Activated T-helper 1 cell treated with anti-CD3 and anti-CD28 coated beads, Interleukin-2, amount 50 U/mL, for 16 hours (primary cell): ENCODE data around the gene GTF3C1.

ENCODE experiments used
- DNase-seq, 2 donors: peaks; one replicate each; pipeline ENCODE4 v3.0.0-alpha.2; 2020; ENCODE audit warnings: low read depth in 1 of 2, low spot score in 1 of 2

The GTF3C1 gene

DNA sequence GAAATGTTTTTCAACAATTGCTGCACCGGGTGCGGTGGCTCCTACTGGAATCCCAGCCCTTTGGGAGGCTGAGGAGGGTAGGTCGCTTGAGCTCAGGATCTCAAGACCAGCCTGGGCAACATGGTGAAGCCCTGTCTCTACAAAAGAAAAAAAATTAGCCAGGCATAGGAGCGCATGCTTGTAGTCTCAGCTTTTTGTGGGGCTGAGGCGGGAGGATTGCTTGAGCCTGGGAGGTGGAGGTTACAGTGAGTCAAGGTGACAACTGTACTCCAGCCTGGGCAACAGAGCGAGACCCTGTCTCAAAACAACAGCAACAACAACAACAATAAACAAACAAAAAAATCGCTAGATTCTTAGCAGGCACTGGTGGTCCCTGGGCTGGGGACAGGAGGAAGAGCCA lies 119.2 kb downstream of the GTF3C1 start:
- DNase-seq = no peak

DNA sequence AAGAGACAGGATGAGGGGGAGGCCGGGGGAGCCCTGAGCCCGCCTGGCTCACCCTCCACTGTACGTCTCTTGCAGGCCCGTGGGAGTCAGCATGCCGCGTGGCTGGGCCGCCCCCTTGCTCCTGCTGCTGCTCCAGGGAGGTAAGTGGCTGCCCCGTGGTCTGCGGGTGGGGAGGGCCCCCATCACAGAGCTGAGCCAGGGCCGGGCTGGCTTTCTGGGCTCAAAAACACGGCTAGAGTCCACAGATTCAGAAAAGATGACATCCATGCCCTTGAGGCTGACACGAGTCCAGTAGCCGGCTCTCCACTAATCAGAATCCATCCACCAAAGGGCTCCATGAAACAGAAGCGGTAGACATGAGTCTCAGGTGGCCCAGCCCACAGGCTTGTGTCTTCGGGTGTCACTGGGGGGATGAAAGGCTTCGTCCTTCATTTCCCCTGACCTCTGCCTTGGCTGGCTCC lies 119.7 kb downstream of the GTF3C1 start:
- DNase-seq = no peak

GRCh38 chr16:27429330-27429871 lies 120.3 kb downstream of the GTF3C1 start:
- no peak for DNase-seq

DNA sequence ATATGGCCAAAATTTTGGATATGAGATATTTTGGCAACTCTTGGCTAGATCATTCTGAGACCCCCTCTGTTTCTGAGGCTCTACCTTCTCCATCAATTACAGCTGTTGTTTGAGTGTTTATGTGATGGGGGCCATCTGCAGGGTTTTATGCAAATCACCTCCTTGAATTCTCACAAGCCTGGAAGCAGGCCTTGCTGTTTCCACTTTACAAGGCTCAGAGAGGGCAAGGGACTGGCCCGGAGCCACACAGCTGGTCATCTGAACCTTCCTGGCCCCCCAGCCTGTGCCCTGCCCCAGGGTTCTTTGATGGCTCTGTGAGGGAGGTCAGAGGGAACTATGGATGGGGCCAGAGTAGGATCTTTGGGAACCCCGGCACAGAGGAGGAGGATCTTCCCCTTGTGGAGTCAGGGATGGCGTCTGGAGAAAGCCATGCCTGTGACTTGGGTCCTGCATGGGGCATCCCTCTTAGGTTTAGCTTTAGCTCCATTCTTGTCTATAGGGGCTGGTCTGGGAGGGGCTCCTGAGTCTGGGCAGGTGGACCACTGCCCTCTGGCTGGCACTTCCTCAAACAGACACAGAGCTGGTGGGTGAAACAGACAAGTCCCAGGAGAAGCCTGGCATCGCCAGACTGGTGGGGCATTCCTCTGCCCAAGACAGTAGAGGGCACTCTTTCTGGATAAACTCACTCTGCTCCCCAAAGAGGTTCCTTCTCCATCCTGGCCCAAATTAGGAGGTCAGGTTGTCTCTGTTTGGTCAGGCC lies 121.5 kb downstream of the GTF3C1 start:
- DNase-seq = no peak

- DNase-seq = no peak
Observed at GRCh38 chr16:27427538-27427937, 122.2 kb downstream of the GTF3C1 start.

DNA sequence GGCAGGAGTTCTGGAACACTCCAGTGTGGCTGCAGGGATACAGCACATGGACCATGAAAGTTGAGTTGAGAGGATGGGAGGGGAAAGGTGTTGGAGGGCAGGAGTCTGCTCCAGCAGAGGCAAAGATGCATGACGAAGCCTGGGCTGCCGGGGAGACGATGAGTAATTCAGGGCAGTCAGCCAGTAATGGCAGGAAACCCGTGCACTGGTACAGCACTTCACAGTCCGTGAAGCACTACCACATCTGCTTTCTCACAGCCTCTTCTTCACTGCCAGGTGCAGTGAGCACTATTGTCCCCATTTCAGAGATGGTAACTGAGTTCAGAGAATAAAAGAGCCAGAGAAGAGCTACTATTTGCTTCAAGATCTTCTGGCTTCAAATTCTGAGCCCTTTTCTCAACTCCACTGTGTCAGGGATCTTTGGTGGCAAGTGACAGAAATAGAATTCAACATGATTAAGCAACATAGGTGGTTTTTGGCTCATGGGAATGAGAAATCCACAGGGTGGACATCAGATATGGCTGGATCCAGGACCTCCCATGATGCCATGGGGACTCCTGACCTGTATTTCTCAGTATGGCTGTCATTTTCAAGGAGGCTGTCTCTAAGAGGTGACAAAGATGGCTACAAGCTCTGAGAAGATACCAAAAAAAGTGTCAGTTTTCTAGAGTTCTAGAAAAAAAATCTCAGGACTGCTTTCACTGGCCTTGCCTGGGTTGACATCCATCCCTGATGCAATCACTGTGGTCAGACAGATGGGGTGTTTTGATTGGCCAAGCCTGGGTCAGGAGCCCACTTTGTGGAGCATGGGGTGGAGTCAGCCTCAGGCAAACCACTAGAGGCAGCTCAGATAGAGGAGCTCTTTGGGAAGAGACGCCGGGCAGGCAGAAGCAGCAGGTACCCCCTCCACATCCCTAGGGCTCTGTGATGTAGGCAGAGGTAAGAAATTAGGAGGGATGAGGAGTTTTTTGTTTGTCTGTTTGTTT lies 123.0 kb downstream of the GTF3C1 start:
- DNase-seq = peak; percentile 52 to 59

- DNase-seq = no peak
Observed at GRCh38 chr16:27425961-27426360, 123.8 kb downstream of the GTF3C1 start.

DNA sequence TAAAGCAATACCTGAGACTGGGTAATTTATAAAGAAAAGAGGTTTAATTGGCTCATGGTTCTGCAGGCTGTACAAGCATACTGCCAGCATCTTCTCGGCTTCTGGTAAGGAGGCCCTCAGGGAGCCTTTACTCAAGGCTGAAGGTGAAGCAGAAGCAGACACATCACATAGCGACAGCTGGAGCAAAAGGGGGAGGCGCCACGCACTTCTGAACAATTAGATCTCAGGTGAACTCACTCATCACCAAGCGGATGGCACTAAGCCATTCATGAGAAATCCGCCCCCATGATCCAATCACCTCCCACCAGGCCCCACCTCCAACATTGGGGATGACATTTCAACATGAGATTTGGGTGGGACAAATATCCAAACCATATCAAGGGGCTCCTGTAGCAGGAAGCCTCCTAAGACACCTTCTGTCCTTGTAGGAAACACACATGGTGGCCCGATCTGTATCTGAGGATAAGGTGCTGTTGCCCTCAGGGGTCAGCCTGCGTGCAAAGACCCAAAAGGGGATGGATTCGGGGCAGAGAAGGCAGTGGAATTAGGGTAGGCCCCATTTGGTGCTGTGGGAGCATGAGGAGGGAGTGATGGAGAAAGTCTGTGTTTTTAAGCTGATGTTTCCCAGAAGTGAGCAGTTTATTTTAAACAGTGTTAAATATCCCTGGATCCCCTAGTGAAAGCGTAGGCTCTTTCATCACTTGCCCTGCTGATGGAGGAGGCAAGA lies 124.8 kb downstream of the GTF3C1 start:
- no peak for DNase-seq

DNA sequence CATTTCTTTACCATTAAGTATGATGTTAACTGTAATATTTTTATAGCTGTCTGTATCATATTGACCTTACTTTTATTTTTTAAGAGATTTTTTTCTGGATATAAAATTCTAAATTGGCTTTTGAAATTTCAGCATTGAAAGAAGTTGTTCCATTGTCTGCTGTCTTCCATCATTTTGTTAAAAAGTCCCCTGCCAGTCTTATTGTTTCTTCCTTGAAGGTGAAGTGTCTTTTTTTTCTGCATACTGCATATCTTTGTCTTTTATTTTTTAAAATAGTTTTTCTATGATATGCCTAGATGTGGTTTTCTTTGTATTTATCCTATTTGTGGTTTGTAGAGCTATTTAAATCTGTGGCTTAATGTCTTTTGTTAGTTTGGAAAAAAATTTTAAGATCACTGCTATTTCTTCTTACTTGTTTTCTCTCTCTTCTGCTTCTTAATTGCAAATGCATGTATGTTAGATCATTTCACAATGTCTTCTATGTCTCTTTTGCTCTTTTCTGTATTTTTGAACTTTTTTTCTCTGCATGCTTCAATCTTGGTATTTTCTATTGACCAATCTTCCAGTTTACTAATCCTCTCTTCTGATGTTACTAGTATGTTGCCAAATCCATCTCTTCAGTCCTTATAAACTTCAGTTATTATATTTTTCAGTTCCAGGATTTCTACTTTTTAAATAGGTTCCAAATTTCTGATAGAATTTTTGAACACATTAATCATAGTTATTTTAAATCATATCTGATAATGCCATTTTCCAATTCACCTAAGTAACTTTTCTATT lies 127.6 kb downstream of the GTF3C1 start:
- DNase-seq = no peak

GRCh38 chr16:27417047-27417671 lies 132.6 kb downstream of the GTF3C1 start:
- no peak for DNase-seq

DNA sequence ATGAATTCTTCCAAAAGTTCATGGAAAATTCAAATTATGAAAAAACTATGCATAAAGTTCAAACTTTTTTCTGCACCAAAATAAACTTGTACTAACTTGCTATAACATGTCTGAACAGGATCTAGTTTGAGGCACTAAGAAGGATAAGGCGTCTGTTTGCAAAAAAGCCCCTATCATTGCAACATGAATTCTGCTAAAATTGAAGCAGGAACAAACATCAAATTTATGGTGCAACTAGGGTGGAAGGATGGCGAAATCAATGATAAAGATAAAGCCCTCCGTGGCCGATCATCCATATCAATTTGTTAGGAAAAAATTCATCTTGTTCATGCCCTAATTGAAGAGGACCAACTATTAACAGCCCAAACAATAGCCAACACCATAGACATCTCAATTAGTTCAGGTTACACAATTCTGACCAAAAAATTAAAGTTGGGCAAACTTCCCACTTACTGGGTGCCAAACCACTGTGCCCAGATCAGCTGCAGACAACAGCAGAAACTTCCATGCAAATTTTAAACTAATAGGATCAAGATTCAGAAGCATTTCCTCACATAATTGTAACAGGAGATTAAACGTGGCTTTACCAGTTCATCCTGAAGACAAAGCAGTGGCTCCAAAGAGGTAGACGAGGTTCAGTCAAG lies 134.8 kb downstream of the GTF3C1 start:
- no peak for DNase-seq

DNA sequence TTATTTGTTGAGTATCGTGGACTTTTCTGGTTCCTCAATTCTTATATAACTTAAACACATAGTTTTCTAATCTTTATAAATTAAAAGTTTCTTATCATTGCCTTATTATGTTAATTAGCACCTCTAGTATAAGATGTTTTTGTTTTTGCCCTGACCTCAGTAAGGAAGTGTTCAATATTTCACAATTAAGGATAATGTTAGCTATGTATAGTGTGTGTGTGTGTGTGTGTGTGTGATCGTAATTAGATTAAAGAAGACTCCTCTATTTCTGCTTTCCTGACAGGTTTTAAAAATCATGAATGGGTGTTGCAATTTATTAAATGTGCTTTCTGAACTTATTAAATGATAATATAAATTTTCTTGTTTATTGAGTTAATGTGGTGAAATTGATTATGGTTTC lies 135.8 kb downstream of the GTF3C1 start:
- no peak for DNase-seq

DNA sequence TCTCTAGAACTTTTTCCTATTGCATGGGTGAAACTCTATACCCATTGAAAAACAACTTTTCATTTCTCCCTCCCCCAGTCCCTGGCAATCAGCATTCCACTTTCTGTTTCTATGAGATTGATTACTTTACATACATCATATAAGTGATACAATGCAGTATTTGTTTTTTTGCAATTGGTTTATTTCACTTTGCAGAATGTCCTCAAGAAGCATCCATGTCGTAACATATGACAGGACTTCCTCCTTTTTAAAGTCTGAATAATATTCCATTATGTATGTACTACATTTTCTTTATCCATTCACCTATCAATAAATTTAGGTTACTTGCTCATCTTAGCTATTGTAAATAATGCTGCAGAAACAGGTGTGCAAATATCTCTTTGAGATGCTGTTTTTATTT lies 139.0 kb downstream of the GTF3C1 start:
- no peak for DNase-seq
